H1 (cell line): Measurements from ENCODE around the gene ZNF189. TPM values are rescaled to one million over a fixed set of nuclear protein-coding genes. Genes with fewer than 3 reads are reported as not detected.
A peak's percentile ranks its signal among the peaks of the same experiment; 100 is the strongest.

ENCODE experiments used
- CTCF ChIA-PET: fragments of 300-600 bp; sonication (Branson Sonifier 250); formaldehyde crosslinking; loops from one replicate; lab custom pipeline; 2021; ENCODE audit not compliant: partially characterized antibody; lab: Charles Lee
- POLR2A ChIA-PET: fragments of 300-600 bp; sonication (Branson Sonifier 250); formaldehyde crosslinking; loops from one replicate; lab custom pipeline; 2021; ENCODE audit warnings: inconsistent platforms; ENCODE audit not compliant: partially characterized antibody; lab: Charles Lee
- DNase-seq, 2 experiments: peaks; one replicate each; pipeline versions ENCODE4 v3.0.0 to v3.0.0-alpha.2; 2010 to 2022; ENCODE audit warnings: low spot score in 2 of 2, low read depth in 1 of 2, mixed read lengths in 1 of 2
- FAIRE-seq: peaks from 2 replicates; lab custom pipeline; 2011; peaks lifted over from hg19 to GRCh38; lab: Jason Lieb, UNC
- H2AFZ ChIP-seq: 2 replicates; pipeline ENCODE4 v1.8.1; 2012; ENCODE audit warnings: low read length, inconsistent platforms
- H2AK5ac ChIP-seq: 2 replicates; pipeline ENCODE4 v1.6.1; 2013; ENCODE audit warnings: low read depth, low read length
- H2BK120ac ChIP-seq: replicated peaks from 2 replicates; pipeline ENCODE3; 2013; ENCODE audit warnings: low read depth, low read length, inconsistent platforms
- H2BK12ac ChIP-seq: 2 replicates; pipeline ENCODE4 v1.6.1; 2013; ENCODE audit warnings: low read depth, low read length
- H2BK15ac ChIP-seq: 2 replicates; pipeline ENCODE4 v1.6.1; 2013; ENCODE audit warnings: low read length
- H2BK20ac ChIP-seq: 2 replicates; pipeline ENCODE4 v1.6.1; 2013; ENCODE audit warnings: low read length
- H2BK5ac ChIP-seq: 2 replicates; pipeline ENCODE4 v1.6.1; 2013; ENCODE audit warnings: low read depth, low read length
- H3K14ac ChIP-seq: 2 replicates; pipeline ENCODE4 v1.6.1; 2013; ENCODE audit warnings: inconsistent platforms; ENCODE audit not compliant: insufficient read length
- H3K18ac ChIP-seq: 2 replicates; pipeline ENCODE4 v1.6.1; 2013; ENCODE audit warnings: low read length; ENCODE audit errors: extremely low read depth
- H3K23ac ChIP-seq: 2 replicates; pipeline ENCODE4 v1.6.1; 2013; ENCODE audit warnings: inconsistent platforms; ENCODE audit not compliant: insufficient read length
- H3K23me2 ChIP-seq: 2 replicates; pipeline ENCODE4 v1.6.1; 2013; ENCODE audit warnings: low read depth, low read length
- H3K27ac ChIP-seq: 2 replicates; pipeline ENCODE4 v1.6.1; 2011; ENCODE audit warnings: low read depth, low read length, inconsistent platforms
- H3K27me3 ChIP-seq, 4 experiments: replicated peaks in 1 of 4; 1 replicate in 1 of 4; 2 replicates in 3 of 4; pipeline versions ENCODE4 v1.6.1 to v1.8.1; 2011 to 2013; ENCODE audit warnings: low read length in 3 of 4, mild to moderate bottlenecking in 3 of 4, inconsistent platforms in 2 of 4, mixed read lengths in 2 of 4, moderate library complexity in 1 of 4; ENCODE audit not compliant: control insufficient read depth in 3 of 4, insufficient read depth in 3 of 4; ENCODE audit errors: extremely low read depth in 1 of 4
- H3K36me3 ChIP-seq, 4 experiments: 2 replicates each; pipeline versions ENCODE4 v1.6.1 to v1.8.1; 2011 to 2013; ENCODE audit warnings: mild to moderate bottlenecking in 4 of 4, low read length in 3 of 4, moderate library complexity in 2 of 4, control low read depth in 1 of 4, inconsistent platforms in 1 of 4; ENCODE audit not compliant: insufficient read depth in 4 of 4, control insufficient read depth in 2 of 4
- H3K4ac ChIP-seq: replicated peaks from 2 replicates; pipeline ENCODE3; 2013; ENCODE audit warnings: low read length, low read depth, mixed read lengths, inconsistent platforms; ENCODE audit not compliant: insufficient read length
- H3K4me1 ChIP-seq, 4 experiments: replicated peaks in 1 of 4; 1 replicate in 1 of 4; 2 replicates in 3 of 4; pipeline versions ENCODE4 v1.6.1 to v1.8.1; 2011 to 2013; ENCODE audit warnings: low read length in 3 of 4, inconsistent platforms in 2 of 4, mixed read lengths in 1 of 4; ENCODE audit not compliant: insufficient read depth in 4 of 4, control insufficient read depth in 3 of 4
- H3K4me2 ChIP-seq, 2 experiments: 2 replicates each; pipeline versions ENCODE4 v1.6.1 to v1.8.1; 2011 to 2013; ENCODE audit warnings: low read depth in 2 of 2, low read length in 2 of 2, control low read depth in 1 of 2, inconsistent platforms in 1 of 2, mild to moderate bottlenecking in 1 of 2; ENCODE audit not compliant: insufficient read depth in 1 of 2
- H3K4me3 ChIP-seq, 4 experiments: fragments of 200-600, 300-600 bp in 1 of 4; sonication (generic), shearing (Covaris generic), sonication (Bioruptor Twin) in 1 of 4; 2 replicates each; pipeline versions ENCODE4 v1.5.1 to v1.8.1; 2011 to 2016; ENCODE audit warnings: low read length in 4 of 4, low read depth in 3 of 4, control low read depth in 2 of 4, inconsistent platforms in 2 of 4, mild to moderate bottlenecking in 2 of 4, mixed read lengths in 1 of 4, moderate library complexity in 1 of 4; ENCODE audit not compliant: insufficient read depth in 2 of 4; ENCODE audit errors: extremely low read depth in 1 of 4
- H3K56ac ChIP-seq: replicated peaks from 2 replicates; pipeline ENCODE3; 2013; ENCODE audit warnings: low read depth, mild to moderate bottlenecking, mixed read lengths, low read length, inconsistent platforms; ENCODE audit not compliant: insufficient read length
- H3K79me1 ChIP-seq: 2 replicates; pipeline ENCODE4 v1.6.1; 2013; ENCODE audit warnings: low read depth, low read length, control low read depth
- H3K79me2 ChIP-seq, 2 experiments: 2 replicates each; pipeline versions ENCODE4 v1.6.1 to v1.8.1; 2012 to 2013; ENCODE audit warnings: low read length in 2 of 2, mild to moderate bottlenecking in 2 of 2, inconsistent platforms in 1 of 2; ENCODE audit not compliant: insufficient read depth in 2 of 2, control insufficient read depth in 1 of 2
- H3K9ac ChIP-seq, 4 experiments: replicated peaks in 1 of 4; 1 replicate in 1 of 4; 2 replicates in 3 of 4; pipeline versions ENCODE4 v1.6.1 to v1.8.1; 2011 to 2013; ENCODE audit warnings: low read depth in 3 of 4, low read length in 3 of 4, control low read depth in 2 of 4, mild to moderate bottlenecking in 2 of 4, moderate library complexity in 2 of 4, inconsistent platforms in 1 of 4; ENCODE audit errors: extremely low read depth in 1 of 4
- H3K9me3 ChIP-seq, 2 experiments: 2 replicates each; pipeline versions ENCODE4 v1.6.1 to v1.8.1; 2012 to 2013; ENCODE audit warnings: mild to moderate bottlenecking in 2 of 2, moderate library complexity in 2 of 2, control low read depth in 1 of 2, inconsistent platforms in 1 of 2, low read depth in 1 of 2, low read length in 1 of 2, mixed read lengths in 1 of 2; ENCODE audit not compliant: insufficient read depth in 2 of 2
- H4K20me1 ChIP-seq, 2 experiments: replicated peaks in 1 of 2; 2 replicates each; pipeline versions ENCODE3 to v1.8.1; 2011 to 2013; ENCODE audit warnings: inconsistent platforms in 2 of 2, low read length in 2 of 2, mild to moderate bottlenecking in 1 of 2; ENCODE audit not compliant: insufficient read depth in 2 of 2, control insufficient read depth in 1 of 2
- H4K5ac ChIP-seq: 2 replicates; pipeline ENCODE4 v1.6.1; 2013; ENCODE audit warnings: low read length, low read depth, mixed read lengths, inconsistent platforms; ENCODE audit not compliant: insufficient read length
- H4K8ac ChIP-seq: 2 replicates; pipeline ENCODE4 v1.8.0; 2013; ENCODE audit warnings: mild to moderate bottlenecking, moderate library complexity, low read length, inconsistent platforms; ENCODE audit not compliant: insufficient read depth; ENCODE audit errors: extremely low read depth
- H4K91ac ChIP-seq: replicated peaks from 2 replicates; pipeline ENCODE3; 2013; ENCODE audit warnings: low read length, mixed read lengths, inconsistent platforms; ENCODE audit not compliant: insufficient read length
- TAF1 ChIP-seq: IDR thresholded peaks from 2 replicates; pipeline ENCODE4 v1.6.1; 2011; ENCODE audit warnings: mild to moderate bottlenecking, low read depth, low read length
- TEAD4 ChIP-seq: IDR thresholded peaks from 2 replicates; pipeline ENCODE4 v1.6.1; 2012; ENCODE audit warnings: low read depth, low read length, inconsistent platforms, mixed read lengths
- WGBS, 2 experiments: shearing (Covaris generic) in 1 of 2; methylation state at CpG; one replicate each; pipeline versions ENCODE4 v1.1.6 to v1.1.7; 2013 to 2015; ENCODE audit warnings: low lambda C conversion rate in 2 of 2, mixed read lengths in 2 of 2, inconsistent platforms in 1 of 2, low coverage in 1 of 2, missing lambda C conversion rate in 1 of 2; ENCODE audit not compliant: insufficient replicate concordance in 2 of 2, insufficient coverage in 1 of 2, insufficient read length in 1 of 2; ENCODE audit errors: extremely low coverage in 1 of 2, missing lambda C conversion rate in 1 of 2; 5-methylcytosine and 5-hydroxymethylcytosine counted together
- polyA plus RNA-seq, 7 experiments: library from polyadenylated mRNA; depleted of rRNA in 3 of 7; stranded (reverse) in 5 of 7; unstranded in 2 of 7; fragments of >200 nt in 5 of 7; fragments of 200-250 nt in 2 of 7; gene quantifications; 1 replicate in 5 of 7; 2 replicates in 1 of 7; 4 replicates in 1 of 7; pipeline versions ENCODE4 v1.2.1 to v1.2.3, GENCODE V29; 2011 to 2013; ENCODE audit warnings: missing spikeins in 2 of 7, mixed read lengths in 2 of 7
- total RNA-seq: library from RNA; stranded (reverse); fragmentation: NEBNext Ultra II Directional; extraction: Animal tissue kit (Norgen Biotek cat#: 25700); gene quantifications from 2 replicates; pipeline ENCODE4 v1.2.1, GENCODE V29; 2021

The ZNF189 gene
- total and polyA plus RNA-seq, 2 of the 8 experiments (the other 6 are each of a cell fraction or from before 2014, with no cell fraction given), result 1.9 to 12.3 TPM

GRCh38 chr9:101442736-101443135 lies 44.1 kb downstream of the ZNF189 start:
- DNase-seq, result no peak
- POLR2A ChIA-PET, result no interaction called here
- no peak overlapping the region for H3K4ac ChIP-seq
- no peak overlapping the region for H2BK15ac ChIP-seq
- no peaks in the 10 kb centered on the region for H3K9me3 ChIP-seq
- H4K5ac ChIP-seq, result no peak overlapping the region
- H3K4me2 ChIP-seq, result no peak overlapping the region
- H3K36me3 ChIP-seq, result no peaks in the 10 kb centered on the region
- no peak overlapping the region for H3K18ac ChIP-seq
- H2BK12ac ChIP-seq, result no peak overlapping the region
- no peaks in the 10 kb centered on the region for H4K20me1 ChIP-seq
- no peak overlapping the region for H3K23ac ChIP-seq
- H3K79me2 ChIP-seq, result no peaks in the 10 kb centered on the region
- H4K8ac ChIP-seq, result no peak overlapping the region
- no peak overlapping the region for H3K9ac ChIP-seq
- no peak for TF ChIP-seq TAF1
- TF ChIP-seq TEAD4, result 0 out of 2 replicates have a peak, but pooled peaks have one; percentile 20
- no peak overlapping the region for H2AK5ac ChIP-seq
- H2BK5ac ChIP-seq, result no peak overlapping the region
- no peak overlapping the region for H2AFZ ChIP-seq
- no peaks in the 10 kb centered on the region for H3K79me1 ChIP-seq
- H3K4me3 ChIP-seq, result no peak overlapping the region
- no peak overlapping the region for H2BK120ac ChIP-seq
- no peaks in the 10 kb centered on the region for H3K4me1 ChIP-seq
- H3K56ac ChIP-seq, result no peak overlapping the region
- H4K91ac ChIP-seq, result no peak overlapping the region
- H3K27me3 ChIP-seq, result no peaks in the 10 kb centered on the region
- CTCF ChIA-PET, result interaction anchor here (0.9 to 3.1 kb wide), 7 partner anchors 11 to 124 kb away, joined by 3 to 11 read pairs (median 4); no protein-coding TSS in a partner anchor
- no peak for FAIRE-seq
- H3K23me2 ChIP-seq, result no peaks in the 10 kb centered on the region; the same call in 1 of the 2 replicates
- H2BK20ac ChIP-seq, result no peak overlapping the region
- no peak overlapping the region for H3K27ac ChIP-seq
- H3K14ac ChIP-seq, result no peak overlapping the region
- 84% methylated on average over 3 of the region's 3 CpGs; no CpG with 5 or more reads in 1 of the 2 experiments for WGBS, 2 experiments
